Kidney epithelial cell (primary cell): ENCODE results near the gene CFAP45. TPM values are rescaled to one million over a fixed set of nuclear protein-coding genes. Genes with fewer than 3 reads are reported as not detected.

ENCODE experiments used
- DNase-seq: peaks from one replicate; pipeline ENCODE4 v3.0.0-alpha.2; 2010; ENCODE audit warnings: low read depth
- H3K27me3 ChIP-seq: 2 replicates; pipeline ENCODE4 v1.6.0; 2011; ENCODE audit warnings: low read length; ENCODE audit not compliant: control insufficient read depth, insufficient read depth
- H3K36me3 ChIP-seq: 2 replicates; pipeline ENCODE4 v1.5.1; 2011; ENCODE audit warnings: low read length; ENCODE audit not compliant: control insufficient read depth, insufficient read depth
- H3K4me3 ChIP-seq: 2 replicates; pipeline ENCODE4 v1.5.1; 2011; ENCODE audit warnings: low read depth, mild to moderate bottlenecking, control low read depth, low read length
- CTCF ChIP-seq: IDR thresholded peaks from 2 replicates; pipeline ENCODE4 v1.5.1; 2011; ENCODE audit warnings: mild to moderate bottlenecking, moderate library complexity, low read length, control low read depth, inconsistent platforms; ENCODE audit not compliant: insufficient read depth, poor library complexity, severe bottlenecking
- total RNA-seq: library from RNA; depleted of rRNA; stranded (reverse); fragments of >200 nt; gene quantifications from 2 replicates; pipeline ENCODE4 v1.2.3, GENCODE V29; 2015

The CFAP45 gene
- total RNA-seq, 1 donor from 2014 or later: 2.0 TPM

DNA sequence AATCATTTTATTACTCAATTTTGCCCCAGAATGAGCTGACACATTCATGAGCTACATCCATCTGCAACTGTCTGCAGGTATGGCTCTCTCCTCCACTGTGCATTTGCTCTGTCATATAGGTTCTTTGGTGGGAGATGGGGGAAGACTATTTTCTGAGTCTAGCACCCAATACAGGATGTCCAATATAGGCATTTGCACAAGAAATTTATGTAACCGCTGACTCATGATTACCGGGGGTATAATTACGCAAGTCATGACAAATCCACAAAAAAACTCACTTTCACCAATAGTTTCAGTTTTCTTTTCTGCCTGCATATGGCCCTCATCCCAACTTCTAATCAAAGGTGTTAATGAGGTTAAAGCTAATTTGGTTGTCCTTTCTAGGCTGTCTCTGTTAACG lies 20.0 kb downstream of the CFAP45 start:
- no peak overlapping the region for H3K4me3 ChIP-seq
- DNase-seq: no peak
- H3K36me3 ChIP-seq: no peaks in the 10 kb centered on the region
- no peak for TF ChIP-seq CTCF
- H3K27me3 ChIP-seq: no peaks in the 10 kb centered on the region

- Histone ChIP-seq H3K36me3 (no peaks in the 10 kb centered on the region), H3K27me3 (no peaks in the 10 kb centered on the region), H3K4me3 (no peak overlapping the region)
- TF ChIP-seq CTCF: no peak
- no peak for DNase-seq
Measured at GRCh38 chr1:159879136-159879535, 20.8 kb downstream of the CFAP45 start.

GRCh38 chr1:159877695-159878444 lies 22.1 kb downstream of the CFAP45 start:
- Histone ChIP-seq H3K4me3 (no peak overlapping the region), H3K36me3 (no peaks in the 10 kb centered on the region), H3K27me3 (no peaks in the 10 kb centered on the region)
- no peak for TF ChIP-seq CTCF
- no peak for DNase-seq

DNA sequence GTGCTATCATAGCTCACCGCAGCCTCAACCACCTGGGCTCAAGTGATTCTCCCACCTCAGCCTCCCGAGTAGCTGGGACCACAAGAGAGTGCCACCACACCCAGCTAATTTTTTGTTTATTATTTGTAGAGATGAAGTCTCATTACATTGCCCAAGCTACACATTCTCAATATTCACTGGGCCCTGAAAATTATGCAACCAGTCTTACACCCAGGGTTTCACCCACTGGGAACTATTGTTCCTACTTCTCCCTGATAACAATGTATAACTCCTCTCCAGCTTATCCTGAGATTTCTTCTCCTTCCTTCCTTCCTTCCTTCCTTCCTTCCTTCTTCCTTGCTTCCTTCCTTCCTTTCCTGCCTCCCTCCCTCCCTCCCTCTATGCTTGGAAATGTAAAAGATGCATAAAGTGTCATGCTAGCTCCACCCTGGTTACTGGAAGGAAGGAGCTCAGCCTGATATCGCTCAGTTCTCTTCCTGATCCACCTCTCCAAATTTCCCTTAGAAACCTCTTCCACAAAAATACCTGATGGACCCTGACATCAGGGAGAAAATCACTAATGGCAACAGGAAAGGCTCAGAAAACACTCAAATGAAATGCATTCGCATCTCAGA lies 26.3 kb downstream of the CFAP45 start:
- Histone ChIP-seq H3K27me3 (no peaks in the 10 kb centered on the region), H3K4me3 (no peak overlapping the region), H3K36me3 (no peaks in the 10 kb centered on the region)
- no peak for DNase-seq
- TF ChIP-seq CTCF: no peak

GRCh38 chr1:159872891-159873290 lies 27.1 kb downstream of the CFAP45 start:
- Histone ChIP-seq H3K4me3 (no peak overlapping the region), H3K27me3 (no peaks in the 10 kb centered on the region), H3K36me3 (no peaks in the 10 kb centered on the region)
- no peak for TF ChIP-seq CTCF
- no peak for DNase-seq
